Adrenal gland (tissue), 12 donors: Measurements from ENCODE around the gene CAMK1. TPM values are rescaled to one million over a fixed set of nuclear protein-coding genes. Genes with fewer than 3 reads are reported as not detected.
A peak's percentile ranks its signal among the peaks of the same experiment; 100 is the strongest.

Experiments used
- DNase-seq, 7 donors: peaks; one replicate each; pipeline ENCODE4 v3.0.0-alpha.2; 2019 to 2020
- H3K27ac ChIP-seq, 5 donors: fragments of 200-600 bp; sonication (generic) in 4 of 5; 1 replicate in 3 of 5; 2 replicates in 2 of 5; pipeline versions ENCODE4 v1.5.1 to v1.8.0; 2016 to 2020; ENCODE audit warnings: mild to moderate bottlenecking in 1 of 5
- H3K27me3 ChIP-seq: fragments of 200-600 bp; 2 replicates; pipeline ENCODE4 v1.8.0; 2021
- H3K36me3 ChIP-seq, 2 donors: fragments of 200-600 bp; replicated peaks in 1 of 2; 1 replicate in 1 of 2; 2 replicates in 1 of 2; pipeline versions ENCODE4 v1.5.1 to v1.8.0; 2018 to 2022
- H3K4me1 ChIP-seq, 2 donors: fragments of 200-600 bp; replicated peaks in 1 of 2; 1 replicate in 1 of 2; 2 replicates in 1 of 2; pipeline versions ENCODE4 v1.5.1 to v1.8.0; 2018 to 2021
- H3K4me3 ChIP-seq, 4 donors: fragments of 200-600 bp; sonication (generic) in 3 of 4; one replicate each; pipeline ENCODE4 v1.5.1; 2016 to 2018
- H3K9me3 ChIP-seq, 3 donors: fragments of 200-600 bp; sonication (generic) in 1 of 3; replicated peaks in 1 of 3; 1 replicate in 2 of 3; 2 replicates in 1 of 3; pipeline versions ENCODE4 v1.5.1 to v1.8.0; 2016 to 2021
- CTCF ChIP-seq, 6 experiments: fragments of 450-650 bp in 4 of 6; fragments of 200-600 bp in 2 of 6; sonication (generic) in 1 of 6; IDR thresholded peaks; 1 replicate in 5 of 6; 2 replicates in 1 of 6; pipeline versions ENCODE4 v1.5.1 to v1.8.0; 2016 to 2021; ENCODE audit warnings: antibody characterized with exemption in 6 of 6, mild to moderate bottlenecking in 2 of 6, moderate library complexity in 1 of 6
- POLR2A ChIP-seq, 2 donors: fragments of 450-650 bp; IDR thresholded peaks; one replicate each; pipeline ENCODE4 v1.6.1; 2017; ENCODE audit warnings: antibody characterized with exemption in 2 of 2, mild to moderate bottlenecking in 2 of 2, moderate library complexity in 1 of 2
- WGBS, 4 donors: extraction: QIAGEN DNeasy Blood & Tissue Kit in 2 of 4; methylation state at CpG; one replicate each; pipeline versions ENCODE4 v1.1.5 to v1.1.7; 2013 to 2017; 5-methylcytosine and 5-hydroxymethylcytosine counted together
- intact Hi-C, 2 donors: fragments of 100-400 bp; cut with DNase I; formaldehyde crosslinking; loops; one replicate each; pipeline versions ENCODE4 v1.14.1 to v1.15.0; 2022 to 2023
- polyA plus RNA-seq, 3 donors: library from polyadenylated mRNA; stranded (reverse); fragments of 200-250 nt in 2 of 3; fragments of 350-450 nt in 1 of 3; fragmentation: Illumina TruSeq in 1 of 3; extraction: RNeasy Lipid Tissue Mini Kit (QIAGEN cat#74804) in 1 of 3; gene quantifications; one replicate each; pipeline ENCODE4 v1.2.3, GENCODE V29; 2013 to 2014
- total RNA-seq, 9 donors: library from RNA; depleted of rRNA in 4 of 9; stranded (reverse); fragments of >200 nt in 4 of 9; fragments of 120-200 nt in 1 of 9; fragmentation: NEBNext Ultra II Directional in 1 of 9; extraction: Animal tissue kit (Norgen Biotek cat#: 25700) in 1 of 9; gene quantifications; one replicate each; pipeline versions ENCODE4 v1.1.0 to v1.2.4, GENCODE V29; 2013 to 2023
- donor health status: healthy with polysubstance abuse.
- donor health status: Bipolar disorder and iron deficiency.
- donor health status: DM: yes; HTN: yes; CAD: no.
- donor health status: DM: no; HTN: no; CAD: no.
- donor health status: DM: no; HTN: no; CAD: no.
- donor health status: DM: yes; HTN: yes; CAD: no.

CAMK1 gene
- total and polyA plus RNA-seq, 12 donors, result 12.7 to 281 (median 176) TPM

GRCh38 chr3:9742560-9742959 is 27.2 kb downstream of the CAMK1 start:
- Histone ChIP-seq H3K4me3 (no peak overlapping the region), H3K36me3 (peaks cover 0 to 100% of the 10 kb centered on the region in 2 donors), H3K27ac (no peak overlapping the region), H3K4me1 (peaks cover 0 to 5% of the 10 kb centered on the region in 2 donors), H3K27me3 (no peaks in the 10 kb centered on the region), H3K9me3 (no peaks in the 10 kb centered on the region)
- WGBS, 4 donors, result 96 to 100% methylated on average over 1 of the region's 1 CpG; no CpG with 5 or more reads in 2 of the 4 donors
- no peak for DNase-seq
- intact Hi-C loops, result no loop called here
- TF ChIP-seq POLR2A (IDR thresholded peaks at IDR 0.05) (no peak), CTCF (IDR thresholded peaks at IDR 0.05) (no peak)

GRCh38 chr3:9739181-9739580 is 30.6 kb downstream of the CAMK1 start:
- no peak overlapping the region for H3K27ac ChIP-seq
- peaks cover 0 to 17% of the 10 kb centered on the region in 2 donors for H3K4me1 ChIP-seq
- no peak overlapping the region for H3K4me3 ChIP-seq
- peaks cover 0 to 90% of the 10 kb centered on the region in 2 donors for H3K36me3 ChIP-seq
- 89 to 96% (median 93%) methylated on average over 9 to 15 of the region's 15 CpGs for WGBS, 4 donors
- DNase-seq, result no peak
- TF ChIP-seq POLR2A (IDR thresholded peaks at IDR 0.05) (no peak), CTCF (IDR thresholded peaks at IDR 0.05) (no peak)
- H3K27me3 ChIP-seq, result no peaks in the 10 kb centered on the region
- intact Hi-C loops, result no loop called here
- no peaks in the 10 kb centered on the region for H3K9me3 ChIP-seq

GRCh38 chr3:9736831-9737230 is 32.9 kb downstream of the CAMK1 start:
- H3K4me3 ChIP-seq, result no peak overlapping the region
- DNase-seq, result peak in 2 of 7 donors; percentile 29 to 46
- WGBS, 4 donors, result 38 to 54% (median 49%) methylated on average over 2 of the region's 2 CpGs
- peaks cover 12 to 34% of the 10 kb centered on the region in 2 donors for H3K4me1 ChIP-seq
- no peaks in the 10 kb centered on the region for H3K27me3 ChIP-seq
- no peaks in the 10 kb centered on the region for H3K9me3 ChIP-seq
- no peak for TF ChIP-seq POLR2A (IDR thresholded peaks at IDR 0.05)
- no peak for TF ChIP-seq CTCF (IDR thresholded peaks at IDR 0.05)
- H3K36me3 ChIP-seq, result peaks cover 0 to 69% of the 10 kb centered on the region in 2 donors
- intact Hi-C loops, result no loop called here
- peak overlapping the region in 1 of 5 donors; percentile 31 for H3K27ac ChIP-seq

- H3K9me3 ChIP-seq, result no peaks in the 10 kb centered on the region
- peak overlapping the region in 2 of 5 donors; percentile 8 to 91 for H3K27ac ChIP-seq
- H3K4me1 ChIP-seq, result peaks cover 12 to 36% of the 10 kb centered on the region in 2 donors
- 30 to 53% (median 35%) methylated on average over 7 of the region's 7 CpGs for WGBS, 4 donors
- no peaks in the 10 kb centered on the region for H3K27me3 ChIP-seq
- peak overlapping the region in 2 of 4 donors; percentile 76 to 95 for H3K4me3 ChIP-seq
- TF ChIP-seq CTCF (IDR thresholded peaks at IDR 0.05), result no peak
- no peak for TF ChIP-seq POLR2A (IDR thresholded peaks at IDR 0.05)
- peaks cover 0 to 28% of the 10 kb centered on the region in 2 donors for H3K36me3 ChIP-seq
- intact Hi-C loops, result no loop called here
- peak in 2 of 7 donors; percentile 23 to 36 for DNase-seq
Measured at GRCh38 chr3:9732740-9733115, 37.0 kb downstream of the CAMK1 start.
